ENCODE results near the gene ABCG2.
"Not testable (repeated sequence)": the region's sequence is repeated elsewhere in the genome, so short reads cannot be mapped to it uniquely, and the experiment has no call there.

DNA sequence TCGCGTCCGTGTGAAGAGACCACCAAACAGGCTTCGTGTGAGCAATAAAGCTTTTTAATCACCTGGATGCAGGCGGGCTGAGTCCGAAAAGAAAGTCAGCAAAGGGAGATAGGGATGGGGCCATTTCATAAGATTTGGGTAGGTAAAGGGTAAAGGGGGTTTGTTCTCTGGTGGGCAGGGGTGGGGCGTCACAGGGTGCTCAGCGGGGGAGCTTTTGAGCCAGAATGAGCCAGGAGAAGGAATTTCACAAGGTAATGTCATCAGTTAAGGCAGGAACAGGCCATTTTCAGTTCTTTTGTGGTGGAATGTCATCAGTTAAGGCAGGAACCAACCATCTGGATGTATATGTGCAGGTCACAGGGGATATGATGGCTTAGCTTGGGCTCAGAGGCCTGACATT is 6.1 kb downstream of the ABCG2 start:
- not testable (repeated sequence) for TF ChIP-seq CTCF (conservative IDR thresholded peaks at IDR 0.05; ENCODE audit: low read depth, low read length); POLR2A (IDR thresholded peaks at IDR 0.05; ENCODE audit: low read depth, low read length); MXI1 (IDR thresholded peaks at IDR 0.05; ENCODE audit: borderline replicate concordance, low read depth, low read length); MAFK (IDR thresholded peaks at IDR 0.05; ENCODE audit: low read depth, low read length); RCOR1 (IDR thresholded peaks at IDR 0.05; ENCODE audit: insufficient replicate concordance, low read length); RFX5 (IDR thresholded peaks at IDR 0.05; ENCODE audit: low read depth, low read length); RAD21 (IDR thresholded peaks at IDR 0.05; ENCODE audit: low read length); CEBPB (IDR thresholded peaks at IDR 0.05; ENCODE audit: low read depth, low read length); ELK1 (IDR thresholded peaks at IDR 0.05; ENCODE audit: borderline replicate concordance, low read depth, low read length)
- TF ChIP-seq, protein P1, sequence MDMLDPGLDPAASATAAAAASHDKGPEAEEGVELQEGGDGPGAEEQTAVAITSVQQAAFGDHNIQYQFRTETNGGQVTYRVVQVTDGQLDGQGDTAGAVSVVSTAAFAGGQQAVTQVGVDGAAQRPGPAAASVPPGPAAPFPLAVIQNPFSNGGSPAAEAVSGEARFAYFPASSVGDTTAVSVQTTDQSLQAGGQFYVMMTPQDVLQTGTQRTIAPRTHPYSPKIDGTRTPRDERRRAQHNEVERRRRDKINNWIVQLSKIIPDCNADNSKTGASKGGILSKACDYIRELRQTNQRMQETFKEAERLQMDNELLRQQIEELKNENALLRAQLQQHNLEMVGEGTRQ (IDR thresholded peaks at IDR 0.05; ENCODE audit: low read depth, low read length), result not testable (repeated sequence)

Data from IMR-90 (cell line).